HG03439 (cell line): ENCODE data around the gene DRAM2.
"Not testable (repeated sequence)": the region's sequence is repeated elsewhere in the genome, so short reads cannot be mapped to it uniquely, and the experiment has no call there.

Experiments used
- ATAC-seq: cut with Tn5 transposase; IDR thresholded peaks from one replicate; pipeline ENCODE4 v1.9.1; 2021; ENCODE audit warnings: mild to moderate bottlenecking, moderate library complexity; ENCODE audit not compliant: unreplicated experiment

Gene DRAM2

GRCh38 chr1:111084999-111085398 is 54.9 kb downstream of the DRAM2 start:
- ATAC-seq, result no peak

- no peak for ATAC-seq
Observed at GRCh38 chr1:111082421-111083203, 57.3 kb downstream of the DRAM2 start.

GRCh38 chr1:111079329-111079728 is 60.6 kb downstream of the DRAM2 start:
- not testable (repeated sequence) for ATAC-seq

- not testable (repeated sequence) for ATAC-seq
Observed at GRCh38 chr1:111077312-111077711, 62.6 kb downstream of the DRAM2 start.
